GM19035 (cell line): ENCODE data around the gene POLR3GL.
A peak's percentile ranks its signal among the peaks of the same experiment; 100 is the strongest.
"Not testable (repeated sequence)": the region's sequence is repeated elsewhere in the genome, so short reads cannot be mapped to it uniquely, and the experiment has no call there.

Experiments used
- ATAC-seq: cut with Tn5 transposase; IDR thresholded peaks from one replicate; pipeline ENCODE4 v1.9.1; 2021; ENCODE audit not compliant: unreplicated experiment

POLR3GL gene, protein sequence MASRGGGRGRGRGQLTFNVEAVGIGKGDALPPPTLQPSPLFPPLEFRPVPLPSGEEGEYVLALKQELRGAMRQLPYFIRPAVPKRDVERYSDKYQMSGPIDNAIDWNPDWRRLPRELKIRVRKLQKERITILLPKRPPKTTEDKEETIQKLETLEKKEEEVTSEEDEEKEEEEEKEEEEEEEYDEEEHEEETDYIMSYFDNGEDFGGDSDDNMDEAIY

DNA sequence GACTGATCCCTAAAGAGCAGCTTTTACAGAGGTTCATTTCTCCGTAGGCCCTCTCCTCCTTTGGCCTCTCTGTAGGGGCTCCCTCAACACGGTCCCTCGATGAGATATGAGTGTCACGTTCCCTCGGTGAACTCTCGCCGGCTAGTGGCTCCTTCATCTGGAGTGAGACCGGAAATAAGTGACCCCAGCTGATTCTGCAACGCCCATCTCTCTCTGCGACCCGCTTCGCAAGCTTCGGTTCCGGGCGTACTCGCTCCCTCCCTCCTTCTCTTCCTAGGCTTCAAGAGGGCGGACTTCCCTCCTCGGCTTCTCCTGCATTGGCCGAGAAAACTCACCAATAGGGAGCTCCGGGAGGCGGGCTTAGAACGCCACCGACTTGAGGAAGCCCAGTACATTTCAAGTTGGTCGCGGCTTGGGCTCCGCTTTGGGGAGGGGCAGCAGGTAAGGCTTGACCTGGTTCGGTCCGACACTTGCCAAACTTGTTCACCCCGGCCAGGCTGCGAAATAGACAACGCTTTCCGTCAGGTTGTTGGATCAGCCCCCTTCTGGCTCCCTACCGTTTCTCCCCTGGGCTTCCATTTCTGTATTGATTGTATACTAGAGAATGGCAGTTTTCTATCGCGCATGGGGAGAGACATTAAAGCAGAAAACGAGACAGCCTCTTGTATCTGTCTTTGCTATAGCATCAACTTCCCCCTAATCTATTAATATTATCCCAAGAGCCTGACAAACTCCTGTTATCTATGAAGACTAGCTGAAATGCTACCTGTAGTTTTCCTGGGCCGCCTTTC lies at the start of gene POLR3GL, which contains the start of gene ANKRD34A:
Gene POLR3GL, plus strand, starts transcription at position 363 of the 791 bp plus-strand sequence. CDS start 10,176 bp downstream, outside the sequence.
Gene ANKRD34A, minus strand, starts transcription at position 248 of the 791 bp plus-strand sequence. CDS start 2,816 bp downstream, outside the sequence.
- ATAC-seq, result peak; percentile 93

DNA sequence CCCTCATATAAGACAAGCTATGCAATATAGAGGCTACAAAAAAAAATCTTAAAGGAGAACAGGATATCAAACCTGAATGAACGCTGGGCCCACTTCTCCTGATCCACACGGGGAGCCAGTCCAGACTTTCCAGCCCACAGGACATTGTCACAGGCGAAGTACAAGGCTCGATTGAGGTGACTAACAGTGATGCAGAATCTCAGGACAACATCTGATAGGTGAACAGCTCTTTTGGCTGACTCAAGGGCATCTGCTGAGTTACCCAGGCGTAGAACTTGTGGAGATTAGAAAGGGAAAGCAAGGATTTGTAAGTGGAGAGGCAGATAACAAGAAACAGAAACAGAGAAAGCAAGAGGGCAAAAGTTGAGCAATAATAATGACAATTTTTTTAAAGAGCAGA lies 47.7 kb upstream of the POLR3GL start:
- ATAC-seq, result no peak

DNA sequence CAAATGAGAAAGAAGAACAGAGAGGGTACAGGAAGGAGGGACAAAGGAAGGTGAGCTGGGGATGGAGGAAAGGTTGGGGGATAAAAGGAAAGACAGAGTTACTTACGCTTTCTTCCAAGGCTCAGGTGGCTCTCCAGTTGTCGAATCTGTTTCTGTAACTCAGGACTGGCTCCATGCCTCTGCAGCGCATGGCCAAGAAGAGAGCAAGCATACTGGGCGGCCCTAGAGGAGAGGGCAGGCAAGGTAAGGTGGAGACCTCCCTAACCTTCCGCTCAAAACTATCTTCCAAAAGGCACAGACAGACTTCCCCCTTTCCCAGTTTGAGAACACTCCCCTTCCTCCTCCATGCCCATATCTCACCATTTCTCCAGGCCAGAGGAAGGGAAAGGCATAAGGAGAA lies 46.9 kb upstream of the POLR3GL start:
- no peak for ATAC-seq

DNA sequence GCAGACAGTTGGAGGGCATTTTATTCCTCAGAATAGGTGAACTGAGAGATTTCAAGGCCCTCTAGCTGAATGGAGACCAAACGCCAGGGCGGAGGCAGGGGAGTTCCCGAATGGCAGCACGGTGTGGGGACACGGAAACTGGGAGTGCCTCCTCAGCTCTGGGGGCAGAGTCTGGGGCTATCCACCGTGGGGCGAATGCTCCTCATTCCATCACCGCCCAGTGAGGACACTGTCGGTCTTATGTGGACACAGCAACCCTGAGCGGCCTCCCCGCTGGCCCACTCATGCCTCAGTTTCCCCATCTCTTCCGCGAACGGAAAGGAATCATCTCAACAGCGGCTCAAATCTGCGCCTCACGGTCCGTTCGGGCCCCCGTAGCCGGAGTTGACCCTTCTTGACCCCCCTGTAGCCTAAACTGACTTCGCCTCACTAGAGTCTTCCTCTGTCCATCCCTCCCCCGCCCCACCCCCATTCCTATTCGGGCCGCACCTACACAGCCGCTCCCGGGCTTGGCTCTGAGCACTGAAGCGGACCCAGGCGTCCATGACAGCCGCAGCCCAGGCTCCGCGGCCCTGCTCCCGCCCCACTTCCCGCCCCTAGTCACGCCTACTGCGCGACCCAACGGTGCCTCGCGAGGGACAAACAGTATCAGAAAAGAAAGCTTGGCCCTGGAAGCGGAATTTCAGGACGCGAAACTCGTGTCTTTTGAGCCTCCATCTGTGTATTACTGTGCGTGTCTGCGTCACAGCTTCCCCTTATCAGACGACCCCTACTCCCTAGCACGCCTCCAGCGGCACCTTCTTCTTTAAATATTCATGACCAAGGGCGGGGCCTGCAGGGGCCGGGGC lies 46.1 kb upstream of the POLR3GL start, which contains the start of gene PEX11B:
Gene PEX11B, minus strand, starts transcription at position 574 of the 848 bp plus-strand sequence. Its CDS starts 29 bp downstream, at position 545.
- ATAC-seq, result peak; percentile 85

DNA sequence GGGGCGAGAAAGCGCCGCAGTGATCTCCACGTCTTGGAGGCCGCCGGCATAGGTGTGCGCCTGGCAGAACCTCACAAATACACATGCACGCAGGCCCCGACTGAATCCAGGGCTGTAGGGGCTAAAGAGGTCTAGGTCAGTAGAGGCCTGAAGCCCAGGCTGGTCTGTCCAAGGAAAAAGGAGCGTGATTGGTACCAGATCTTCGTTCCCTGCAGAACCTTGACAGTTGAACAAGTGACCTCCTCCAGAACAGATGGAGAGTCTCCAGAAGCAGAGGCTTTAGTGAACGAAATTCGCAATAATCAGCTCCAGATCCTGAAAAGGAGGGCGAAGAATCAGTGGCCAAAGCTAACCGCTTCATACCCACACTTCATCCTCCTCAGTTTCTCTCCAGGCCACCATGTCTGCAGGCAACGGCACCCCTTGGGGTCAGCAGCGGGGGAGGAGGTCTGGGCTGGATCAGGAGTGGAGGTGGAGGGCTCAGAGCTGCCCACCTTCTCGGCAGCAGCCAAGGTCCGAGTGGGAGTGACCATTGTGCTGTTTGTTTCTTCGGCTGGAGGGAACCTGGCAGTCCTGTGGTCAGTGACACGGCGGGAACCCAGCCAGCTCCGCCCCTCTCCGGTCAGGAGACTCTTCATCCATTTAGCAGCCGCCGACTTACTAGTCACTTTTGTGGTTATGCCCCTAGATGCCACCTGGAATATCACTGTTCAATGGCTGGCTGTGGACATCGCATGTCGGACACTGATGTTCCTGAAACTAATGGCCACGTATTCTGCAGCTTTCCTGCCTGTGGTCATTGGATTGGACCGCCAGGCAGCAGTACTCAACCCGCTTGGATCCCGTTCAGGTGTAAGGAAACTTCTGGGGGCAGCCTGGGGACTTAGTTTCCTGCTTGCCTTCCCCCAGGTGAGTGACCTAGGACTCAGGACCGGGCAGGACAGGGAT lies 45.2 kb upstream of the POLR3GL start:
- peak; percentile 12 for ATAC-seq

DNA sequence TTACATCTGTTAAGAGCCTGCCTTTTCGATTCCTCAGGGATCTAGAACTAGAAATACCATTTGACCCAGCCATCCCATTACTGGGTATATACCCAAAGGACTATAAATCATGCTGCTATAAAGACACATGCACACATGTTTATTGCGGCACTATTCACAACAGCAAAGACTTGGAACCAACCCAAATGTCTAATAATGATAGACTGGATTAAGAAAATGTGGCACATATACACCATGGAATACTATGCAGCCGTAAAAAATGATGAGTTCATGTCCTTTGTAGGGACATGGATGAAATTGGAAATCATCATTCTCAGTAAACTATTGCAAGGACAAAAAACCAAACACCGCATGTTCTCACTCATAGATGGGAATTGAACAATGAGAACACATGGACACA lies 44.2 kb upstream of the POLR3GL start:
- ATAC-seq, result not testable (repeated sequence)

DNA sequence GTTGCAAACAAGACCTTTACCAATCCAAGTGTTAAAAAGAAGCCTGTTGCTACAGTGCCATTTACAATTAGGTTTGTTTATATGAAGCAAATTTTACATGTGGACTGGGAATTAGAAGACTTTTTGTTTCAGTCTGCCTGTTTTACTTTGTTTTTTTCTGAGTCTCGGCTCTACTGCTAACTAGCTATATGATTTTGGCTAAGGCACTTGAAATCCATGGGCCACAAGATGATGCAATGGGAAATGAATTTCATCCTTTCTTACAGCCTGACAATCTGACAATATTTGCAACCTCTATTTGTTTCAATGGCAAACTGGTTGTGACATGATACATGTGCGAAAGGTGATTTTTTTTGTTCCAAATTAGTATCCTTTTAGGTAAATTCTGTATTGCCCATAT lies 42.2 kb upstream of the POLR3GL start:
- no peak for ATAC-seq

DNA sequence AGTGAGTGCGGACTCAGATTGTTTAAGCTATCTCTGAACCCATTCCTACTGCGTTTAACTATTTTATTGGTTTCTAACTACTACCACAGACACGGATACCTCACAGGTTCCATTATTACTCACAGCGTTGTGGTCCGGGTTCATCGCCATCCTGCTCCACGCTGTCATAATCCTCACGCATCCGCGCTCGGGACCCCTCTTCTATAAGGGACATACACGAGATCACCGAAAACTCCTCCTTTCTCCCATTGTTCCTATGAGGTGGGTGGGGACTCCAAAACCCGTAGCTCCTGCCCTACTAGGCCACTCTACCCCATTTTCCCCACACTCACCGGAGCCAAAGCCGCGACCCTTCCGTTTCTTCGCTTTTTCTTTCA lies 37.8 kb upstream of the POLR3GL start:
- ATAC-seq, result peak; percentile 10

DNA sequence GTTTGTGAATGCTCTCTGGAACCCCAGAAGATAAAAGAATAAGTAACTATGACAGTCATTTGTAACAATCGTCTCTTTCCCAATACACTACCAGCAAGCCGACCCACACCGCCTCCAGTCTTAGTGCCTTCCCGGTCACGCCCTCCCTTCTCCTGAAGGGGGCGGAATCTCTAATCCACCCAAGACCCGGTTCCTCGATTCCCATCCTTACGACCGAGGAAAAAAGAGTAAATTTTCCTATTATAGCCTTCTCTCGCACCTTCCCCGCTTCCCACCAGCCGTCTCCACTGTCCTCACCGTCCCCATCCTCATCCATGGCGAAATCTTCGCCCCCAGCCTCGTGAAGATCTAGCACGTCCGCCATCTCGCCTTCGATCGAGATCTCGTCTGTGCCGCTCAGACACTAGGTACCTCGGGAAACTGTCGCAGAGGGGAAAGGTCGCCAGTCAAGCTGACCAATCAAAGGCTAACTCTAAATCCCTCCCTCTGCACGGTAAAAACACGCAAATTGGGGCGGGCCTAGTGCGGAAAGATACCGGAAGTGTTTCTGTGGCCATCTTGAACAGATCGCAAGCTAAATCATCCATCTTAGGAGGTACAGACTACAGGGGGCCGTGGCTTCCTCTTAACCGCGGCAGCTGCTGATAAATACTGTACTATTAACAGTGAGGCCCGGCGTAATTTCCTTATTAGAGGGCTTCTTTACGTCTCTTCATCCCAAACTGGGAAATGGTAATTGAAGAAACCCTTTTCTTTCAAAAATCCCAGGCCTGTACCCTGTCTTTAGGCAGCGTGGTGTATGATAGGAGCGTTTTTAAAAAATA lies 37.2 kb upstream of the POLR3GL start, which contains the start of gene RBM8A:
Gene RBM8A, minus strand, starts transcription at position 422 of the 824 bp plus-strand sequence. Its CDS starts 58 bp downstream, at position 364.
- peak; percentile 86 for ATAC-seq

DNA sequence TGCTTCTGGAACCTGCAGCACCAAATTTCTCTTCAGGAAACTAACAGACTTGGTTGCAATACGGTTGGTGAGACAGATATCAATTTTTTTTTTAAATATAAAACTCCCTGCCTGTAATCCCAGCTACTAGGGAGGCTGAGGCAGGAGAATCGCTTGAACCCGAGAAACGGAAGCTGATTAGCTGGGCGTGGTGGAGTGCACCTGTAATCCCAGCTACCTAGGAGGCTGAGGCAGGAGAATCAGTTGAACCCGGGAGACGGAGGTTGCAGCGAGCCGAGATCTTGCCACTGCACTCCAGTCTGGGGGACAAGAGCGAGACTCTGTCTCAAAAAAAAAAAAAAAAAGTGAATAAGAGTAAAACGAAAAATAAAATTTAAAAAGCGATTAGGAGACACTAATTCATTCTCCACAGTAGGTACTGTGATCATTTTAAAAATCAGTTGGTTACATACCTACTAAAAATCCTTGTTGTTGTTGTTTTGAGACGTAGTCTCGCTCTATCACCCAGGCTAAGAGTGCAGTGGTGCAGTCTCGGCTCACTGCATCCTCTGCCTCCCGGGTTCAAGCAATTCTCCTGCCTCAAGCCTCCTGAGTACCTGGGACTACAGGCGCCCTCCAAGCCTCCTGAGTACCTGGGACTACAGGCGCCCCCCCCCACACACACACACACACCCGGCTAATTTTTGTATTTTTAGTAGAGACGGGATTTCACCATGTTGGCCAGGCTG lies 36.4 kb upstream of the POLR3GL start:
- ATAC-seq, result no peak

DNA sequence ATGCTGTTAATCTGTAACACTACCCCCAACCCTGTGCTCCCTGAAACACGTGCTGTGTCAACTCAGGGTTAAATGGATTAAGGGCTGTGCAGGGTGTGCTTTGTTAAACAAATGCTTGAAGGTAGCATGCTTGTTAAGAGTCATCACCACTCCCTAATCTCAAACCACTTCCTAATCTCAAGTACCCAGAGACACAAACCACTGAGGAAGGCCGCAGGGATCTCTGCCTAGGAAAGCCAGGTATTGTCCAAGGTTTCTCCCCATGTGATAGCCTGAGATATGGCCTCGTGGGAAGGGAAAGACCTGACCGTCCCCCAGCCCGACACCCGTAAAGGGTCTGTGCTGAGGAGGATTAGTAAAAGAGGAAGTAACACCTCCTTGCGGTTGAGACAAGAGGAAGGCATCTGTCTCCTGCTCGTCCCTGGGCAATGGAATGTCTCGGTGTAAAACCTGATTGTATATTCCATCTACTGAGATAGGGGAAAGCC lies 31.9 kb upstream of the POLR3GL start:
- ATAC-seq, result not testable (repeated sequence)

DNA sequence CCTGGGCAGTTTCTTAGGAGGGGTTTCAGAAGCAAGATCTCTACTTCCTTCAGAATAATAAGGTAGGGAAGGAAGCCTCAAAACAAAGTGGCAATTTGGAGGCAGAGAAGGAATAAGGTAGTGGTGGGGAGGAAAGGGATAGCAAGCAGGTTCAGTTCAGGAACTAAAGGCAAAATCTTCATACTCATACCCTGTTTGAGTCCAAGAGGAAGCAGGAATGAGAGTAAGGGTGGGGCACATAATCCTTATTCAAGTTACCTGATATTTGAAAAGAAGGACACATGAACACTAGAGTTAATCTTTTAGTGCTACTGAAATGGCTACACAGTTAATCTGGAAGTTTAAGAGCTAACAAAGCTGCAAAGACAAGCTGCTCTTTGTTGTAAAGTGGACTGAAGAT lies 28.8 kb upstream of the POLR3GL start:
- no peak for ATAC-seq

DNA sequence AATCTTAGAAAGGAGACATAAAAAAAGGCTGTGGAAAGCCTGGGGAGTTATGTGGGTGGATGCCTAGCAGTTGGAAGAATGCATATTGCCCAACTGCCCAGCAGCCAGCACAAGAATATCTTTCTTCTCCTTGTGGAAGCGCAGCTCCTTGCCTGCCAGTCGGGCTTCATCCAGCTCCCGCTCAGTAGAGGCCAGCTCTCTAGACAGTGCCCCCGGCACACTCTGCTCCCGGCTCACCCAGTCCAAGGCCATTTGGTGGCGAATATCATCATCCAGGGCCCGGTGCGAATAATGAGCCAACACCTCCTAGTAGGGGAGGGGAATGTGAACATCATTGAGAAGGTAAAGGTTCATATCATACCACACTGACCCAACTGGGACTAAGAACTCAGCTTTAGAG lies 28.2 kb upstream of the POLR3GL start:
- no peak for ATAC-seq

DNA sequence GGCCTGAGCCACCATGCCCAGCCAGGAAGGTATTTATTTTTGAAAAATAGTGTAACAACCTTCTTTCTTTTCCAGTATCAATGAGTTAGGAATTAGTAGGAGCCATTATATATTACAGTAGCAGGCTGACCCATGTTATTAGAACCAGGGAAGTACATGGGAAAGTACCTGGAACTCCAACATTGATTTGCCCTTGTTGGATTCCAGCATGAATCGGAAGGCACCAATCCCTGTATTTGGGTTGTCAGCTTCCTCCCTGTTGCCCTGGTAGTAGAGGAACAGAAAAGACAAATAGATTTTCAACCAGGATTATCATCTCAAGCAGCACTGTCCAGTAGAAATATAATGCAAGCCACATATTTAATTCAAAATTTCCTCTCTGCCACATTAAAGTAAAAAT lies 27.1 kb upstream of the POLR3GL start:
- ATAC-seq, result no peak

DNA sequence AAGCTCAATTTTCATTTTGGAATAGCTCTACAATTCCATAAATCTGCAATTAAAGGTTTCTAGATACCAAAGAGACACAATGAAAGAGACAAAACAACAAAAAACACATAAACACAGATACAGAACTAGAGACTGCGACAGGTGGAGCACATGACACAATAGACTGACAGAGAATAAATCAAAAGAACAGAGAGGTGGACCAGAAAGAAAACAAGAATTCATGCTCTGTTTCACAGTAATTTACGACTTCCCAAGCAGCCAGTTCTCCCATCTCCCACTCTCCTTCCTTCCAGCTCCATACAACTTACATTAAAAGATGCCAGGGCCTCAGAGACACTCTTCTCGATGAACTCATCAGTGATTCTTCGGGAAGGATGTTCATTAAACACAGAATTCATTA lies 22.1 kb upstream of the POLR3GL start:
- ATAC-seq, result no peak

DNA sequence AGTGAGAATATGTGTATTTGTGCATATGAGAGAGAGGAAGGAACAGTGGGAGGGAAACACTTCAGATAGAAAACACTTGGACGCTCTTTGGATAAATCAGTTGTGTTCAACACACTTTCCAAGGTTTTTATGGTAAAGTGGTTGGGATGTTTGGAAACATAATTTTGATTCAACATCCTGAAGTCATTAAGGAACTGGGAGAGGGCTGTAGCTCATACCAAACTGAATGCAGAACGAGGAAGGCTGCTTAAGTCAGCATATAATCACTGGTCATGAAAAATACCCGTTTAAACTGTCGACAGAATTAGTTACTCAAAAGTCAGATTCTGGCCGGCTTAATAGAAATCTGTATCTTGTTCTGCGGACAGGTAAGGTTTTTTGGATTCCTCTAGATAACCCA lies 21.6 kb upstream of the POLR3GL start:
- no peak for ATAC-seq

DNA sequence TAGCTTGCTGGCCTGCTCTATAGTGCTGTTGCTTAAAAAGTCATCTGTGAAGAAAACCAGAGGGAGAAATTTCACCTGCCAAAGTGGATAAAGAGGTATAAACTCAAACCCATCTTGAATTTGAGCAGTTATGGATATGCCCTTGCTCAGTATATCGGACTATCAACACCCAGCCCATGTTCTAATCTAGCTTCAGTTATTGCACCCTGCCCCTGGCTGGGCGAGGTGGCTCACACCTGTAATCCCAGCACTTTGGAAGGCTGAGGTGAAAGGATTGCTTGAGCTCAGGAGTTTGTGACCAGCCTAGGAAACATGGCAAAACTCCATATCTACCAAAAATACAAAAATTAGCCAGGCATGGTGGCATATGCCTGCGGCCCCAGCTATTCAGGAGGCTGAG lies 20.0 kb upstream of the POLR3GL start:
- no peak for ATAC-seq

DNA sequence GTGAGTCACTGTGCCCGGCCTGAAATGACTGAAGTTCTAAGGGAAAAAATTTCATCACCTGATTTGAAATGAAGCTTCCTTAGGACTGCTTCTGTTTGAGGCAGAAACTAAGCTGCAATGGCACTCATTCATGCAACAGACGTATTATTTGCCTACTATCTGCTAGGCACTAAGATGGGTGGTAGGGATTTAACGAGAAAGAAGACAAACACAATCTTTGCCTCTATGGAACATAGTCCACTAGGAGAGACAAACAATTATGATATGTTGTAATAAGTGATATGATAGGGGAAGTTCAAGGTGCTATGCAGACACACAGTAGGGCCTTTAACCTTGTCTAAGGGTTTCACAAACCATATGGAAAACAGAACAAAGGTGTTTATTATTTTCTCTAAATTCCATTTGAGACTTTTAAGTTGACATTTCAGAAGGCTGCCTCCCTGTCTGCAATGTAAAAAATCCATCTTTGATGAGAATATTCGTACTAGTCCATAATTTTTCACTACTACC lies 18.0 kb upstream of the POLR3GL start:
- no peak for ATAC-seq
